ENCODE data around the gene JDP2.

JDP2 gene

GRCh38 chr14:75434138-75434889, 6.5 kb downstream of the JDP2 start:
- no peak for TF ChIP-seq CTCF (IDR thresholded peaks at IDR 0.05; ENCODE audit: extremely low read depth, insufficient read depth, missing control alignments)
- no peak for DNase-seq (ENCODE audit: low spot score)
- in situ Hi-C loops (cut with MboI; ENCODE audit: low pct_unique_long_range_greater_than_20kb, low sequenced_read_pairs, unreplicated experiment) = no loop called here

GRCh38 chr14:75434890-75435248, 7.0 kb downstream of the JDP2 start:
- TF ChIP-seq CTCF (IDR thresholded peaks at IDR 0.05; ENCODE audit: extremely low read depth, insufficient read depth, missing control alignments) = no peak

GRCh38 chr14:75435473-75435872, 7.7 kb downstream of the JDP2 start:
- in situ Hi-C loops (cut with MboI; ENCODE audit: low pct_unique_long_range_greater_than_20kb, low sequenced_read_pairs, unreplicated experiment) = no loop called here
- no peak for TF ChIP-seq CTCF (IDR thresholded peaks at IDR 0.05; ENCODE audit: extremely low read depth, insufficient read depth, missing control alignments)
- no peak for DNase-seq (ENCODE audit: low spot score)

More at GRCh38 chr14:75434890-75435248, 7.0 kb downstream of the JDP2 start:
- DNase-seq (ENCODE audit: low spot score) = no peak
- in situ Hi-C loops (cut with MboI; ENCODE audit: low pct_unique_long_range_greater_than_20kb, low sequenced_read_pairs, unreplicated experiment) = no loop called here

DNA sequence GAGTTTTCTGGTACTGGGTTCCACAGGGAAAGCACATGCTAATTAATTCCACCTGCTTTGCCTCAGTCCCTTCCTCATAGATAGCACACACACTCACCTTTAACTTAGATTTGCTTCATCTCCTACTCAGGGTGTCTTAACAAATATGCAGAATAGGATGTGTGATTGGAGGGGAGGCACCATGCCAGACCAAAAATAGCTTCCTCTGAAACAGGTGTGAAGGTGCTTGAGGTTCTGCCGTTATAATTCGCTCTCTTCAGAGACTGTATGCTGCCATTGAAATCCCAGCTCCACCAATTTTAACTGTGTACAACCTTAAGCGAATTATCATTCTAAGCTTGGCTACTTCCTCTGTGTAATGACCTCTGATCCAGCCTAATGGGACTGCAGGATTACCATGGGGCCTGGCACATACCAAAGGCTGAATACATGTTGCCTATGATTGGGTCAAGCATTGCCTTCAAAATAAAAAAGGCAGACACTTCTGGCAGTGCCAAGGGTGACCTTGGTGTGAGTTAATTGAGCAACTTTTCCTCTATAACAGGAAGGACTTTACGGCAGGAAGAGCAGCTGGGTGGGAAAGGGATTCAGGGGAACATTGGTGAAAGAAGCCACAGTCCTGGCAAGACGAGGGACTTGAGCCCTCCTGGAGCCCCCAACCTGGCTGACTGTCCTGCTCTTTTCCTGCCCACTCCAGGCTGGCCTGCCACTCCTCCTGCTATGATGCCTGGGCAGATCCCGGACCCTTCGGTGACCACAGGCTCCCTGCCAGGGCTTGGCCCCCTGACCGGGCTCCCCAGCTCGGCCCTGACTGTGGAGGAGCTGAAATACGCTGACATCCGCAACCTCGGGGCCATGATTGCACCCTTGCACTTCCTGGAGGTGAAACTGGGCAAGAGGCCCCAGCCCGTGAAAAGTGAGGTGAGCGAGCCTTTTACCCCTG, 9.7 kb downstream of the JDP2 start:
- in situ Hi-C loops (cut with MboI; ENCODE audit: low pct_unique_long_range_greater_than_20kb, low sequenced_read_pairs, unreplicated experiment) = no loop called here
- TF ChIP-seq CTCF (IDR thresholded peaks at IDR 0.05; ENCODE audit: extremely low read depth, insufficient read depth, missing control alignments) = no peak
- DNase-seq (ENCODE audit: low spot score) = no peak

DNA sequence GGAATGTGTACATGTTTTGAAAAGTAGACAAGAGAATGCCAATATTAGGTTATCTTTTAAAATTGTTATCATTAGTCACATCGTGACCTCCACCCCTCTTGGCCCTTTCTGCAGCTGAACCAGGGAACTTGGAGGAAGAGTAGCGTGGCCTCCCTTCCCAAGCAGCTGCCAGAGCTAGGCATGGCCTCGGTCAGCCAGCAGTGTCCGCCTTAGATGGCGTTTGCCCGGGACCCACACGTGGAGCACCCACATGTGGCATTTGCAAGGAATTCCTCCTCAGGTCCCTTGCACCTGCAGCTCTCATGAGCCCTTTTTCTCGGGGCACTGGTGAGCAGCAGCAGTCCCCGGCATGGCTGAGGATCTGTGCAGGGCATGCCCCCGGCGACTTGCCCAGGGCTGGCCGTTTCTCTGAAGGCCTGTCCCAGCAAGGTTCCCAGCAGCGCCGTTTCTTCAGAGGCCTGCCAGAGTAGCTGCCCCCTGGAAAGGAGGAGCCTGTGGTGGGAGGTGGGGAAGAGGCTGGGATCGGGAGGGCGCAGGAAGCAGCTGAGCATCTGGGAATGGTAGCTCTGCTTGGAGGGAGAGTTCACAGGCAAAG, 10.8 kb downstream of the JDP2 start:
- no peak for TF ChIP-seq CTCF (IDR thresholded peaks at IDR 0.05; ENCODE audit: extremely low read depth, insufficient read depth, missing control alignments)
- DNase-seq (ENCODE audit: low spot score) = no peak
- in situ Hi-C loops (cut with MboI; ENCODE audit: low pct_unique_long_range_greater_than_20kb, low sequenced_read_pairs, unreplicated experiment) = no loop called here

DNA sequence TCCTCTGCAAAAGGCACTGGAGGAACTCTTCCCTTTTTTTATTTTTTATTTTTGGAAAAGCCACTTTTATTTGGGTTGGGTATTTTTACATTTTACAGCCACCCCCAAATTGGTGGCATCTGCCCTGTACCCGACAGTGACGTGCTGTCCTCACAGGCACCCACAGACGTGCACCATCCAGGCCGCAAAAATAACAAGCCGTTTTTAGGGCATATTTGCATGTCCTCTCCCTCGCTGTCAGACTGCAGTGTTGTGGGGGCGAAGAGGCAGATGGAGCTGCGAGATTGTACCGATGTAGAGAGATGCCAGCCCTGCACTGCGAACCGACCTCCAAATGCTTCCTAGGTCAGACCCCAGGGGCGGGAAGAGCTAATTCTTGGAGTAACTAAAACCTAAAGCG, 12.2 kb downstream of the JDP2 start:
- TF ChIP-seq CTCF (IDR thresholded peaks at IDR 0.05; ENCODE audit: extremely low read depth, insufficient read depth, missing control alignments) = no peak
- in situ Hi-C loops (cut with MboI; ENCODE audit: low pct_unique_long_range_greater_than_20kb, low sequenced_read_pairs, unreplicated experiment) = no loop called here
- DNase-seq (ENCODE audit: low spot score) = no peak

All from GM13977 (cell line).